ENCODE data around the gene MYOD1.

- TF ChIP-seq CTCF (IDR thresholded peaks at IDR 0.05) (no peak), EP300 (IDR thresholded peaks at IDR 0.05) (no peak), POLR2A (IDR thresholded peaks at IDR 0.05) (no peak)
Observed at GRCh38 chr11:17770048-17770652, 50.8 kb downstream of the MYOD1 start.

All from ovary (tissue), 3 donors.